Hepatocyte (in vitro differentiated cells): ENCODE results near the gene MAFB.

Source experiments
- CTCF ChIP-seq: fragments of 200-600 bp; sonication (generic); IDR thresholded peaks from 2 replicates; pipeline ENCODE4 v1.5.1; 2016; ENCODE audit warnings: antibody characterized with exemption, mild to moderate bottlenecking; ENCODE audit not compliant: poor library complexity
- EZH2 ChIP-seq: fragments of 200-600 bp; sonication (generic); IDR thresholded peaks from 2 replicates; pipeline ENCODE4 v1.6.1; 2016; ENCODE audit warnings: antibody characterized with exemption, mild to moderate bottlenecking, borderline replicate concordance
- EZH2phosphoT487 ChIP-seq: fragments of 200-600 bp; sonication (generic); IDR thresholded peaks from one replicate; pipeline ENCODE4 v1.6.1; 2018; ENCODE audit warnings: antibody characterized with exemption, mild to moderate bottlenecking, low read depth, moderate library complexity; ENCODE audit not compliant: unreplicated experiment, severe bottlenecking

GRCh38 chr20:40676491-40677269 lies 12.4 kb downstream of the MAFB start:
- TF ChIP-seq CTCF (no peak), EZH2phosphoT487 (no peak), EZH2 (no peak)
